ENCODE data around the gene SLC35G4. TPM values are rescaled to one million over a fixed set of nuclear protein-coding genes. Genes with fewer than 3 reads are reported as not detected.

SLC35G4 gene
- polyA plus RNA-seq, 1 of the 3 experiments (the other 2 are of a cell fraction): not detected

DNA sequence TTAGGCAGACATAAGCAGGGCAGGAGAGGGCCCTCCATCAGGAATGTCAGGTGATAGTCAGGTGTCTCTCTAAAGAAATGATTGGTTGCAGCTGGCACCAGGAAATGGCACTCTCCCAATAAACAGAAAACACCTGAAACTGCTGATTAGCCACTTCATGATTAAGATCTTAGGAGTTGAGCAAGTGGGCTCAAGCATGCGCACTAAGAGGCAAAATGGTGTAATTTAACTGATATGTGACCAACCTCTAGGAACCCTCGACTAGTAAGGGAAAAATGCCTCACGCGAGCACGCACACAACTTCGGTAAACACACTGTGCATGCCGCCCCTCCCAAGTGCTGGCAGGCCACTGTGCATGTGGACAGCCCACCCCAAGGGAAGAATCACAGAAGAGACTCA, 23.8 kb upstream of the SLC35G4 start:
- DNase-seq: no peak
- Histone ChIP-seq H3K4me1 (ENCODE audit: control insufficient read depth in 1 of 2, insufficient read depth in 2 of 2, low read depth in 1 of 2, low read length in 1 of 2) (no peaks in the 10 kb centered on the region), H2AFZ (ENCODE audit: low read depth) (no peak overlapping the region), H3K79me2 (ENCODE audit: insufficient read depth) (no peaks in the 10 kb centered on the region), H3K27me3 (ENCODE audit: insufficient read depth) (peaks cover 12% of the 10 kb centered on the region; the same call in 1 of the 2 replicates), H3K9ac (no peak overlapping the region), H3K27ac (ENCODE audit: low read depth in 2 of 2, low read length in 1 of 2) (no peak overlapping the region), H3K9me2 (no peaks in the 10 kb centered on the region), H3K36me3 (replicated peaks in 1 of 2; ENCODE audit: control insufficient read depth in 1 of 2, insufficient read depth in 2 of 2, low read length in 1 of 2) (no peaks in the 10 kb centered on the region), H3F3A (replicated peaks; ENCODE audit: insufficient read depth) (no peaks in the 10 kb centered on the region), H3K9me3 (no peaks in the 10 kb centered on the region), H3K4me3 (ENCODE audit: low read depth in 2 of 2, low read length in 1 of 2) (no peak overlapping the region), H3K4me2 (no peak overlapping the region), H4K20me1 (ENCODE audit: insufficient read depth) (no peaks in the 10 kb centered on the region)
- CTCF ChIA-PET: no interaction called here
- POLR2A ChIA-PET: no interaction called here
- 6% methylated on average over 7 of the region's 7 CpGs for WGBS (ENCODE audit: low lambda C conversion rate)
- TF ChIP-seq NFIC (IDR thresholded peaks at IDR 0.05; ENCODE audit: borderline replicate concordance) (no peak), TCF12 (IDR thresholded peaks at IDR 0.05) (no peak), EP300 (IDR thresholded peaks at IDR 0.05; ENCODE audit: borderline replicate concordance in 1 of 2, low read depth in 1 of 2, low read length in 1 of 2) (no peak), YY1 (IDR thresholded peaks at IDR 0.05; ENCODE audit: low read depth) (no peak), FOSL2 (IDR thresholded peaks at IDR 0.05; ENCODE audit: borderline replicate concordance, low read depth) (no peak), EZH2phosphoT487 (IDR thresholded peaks at IDR 0.05; ENCODE audit: borderline replicate concordance, low read depth) (no peak), CHD2 (IDR thresholded peaks at IDR 0.05; ENCODE audit: low read length, partially characterized antibody) (no peak), MXI1 (IDR thresholded peaks at IDR 0.05; ENCODE audit: low read depth, low read length) (no peak)
- TF ChIP-seq, protein P1, sequence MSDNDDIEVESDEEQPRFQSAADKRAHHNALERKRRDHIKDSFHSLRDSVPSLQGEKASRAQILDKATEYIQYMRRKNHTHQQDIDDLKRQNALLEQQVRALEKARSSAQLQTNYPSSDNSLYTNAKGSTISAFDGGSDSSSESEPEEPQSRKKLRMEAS (IDR thresholded peaks at IDR 0.05; ENCODE audit: low read depth): no peak
- TF ChIP-seq, protein P2, sequence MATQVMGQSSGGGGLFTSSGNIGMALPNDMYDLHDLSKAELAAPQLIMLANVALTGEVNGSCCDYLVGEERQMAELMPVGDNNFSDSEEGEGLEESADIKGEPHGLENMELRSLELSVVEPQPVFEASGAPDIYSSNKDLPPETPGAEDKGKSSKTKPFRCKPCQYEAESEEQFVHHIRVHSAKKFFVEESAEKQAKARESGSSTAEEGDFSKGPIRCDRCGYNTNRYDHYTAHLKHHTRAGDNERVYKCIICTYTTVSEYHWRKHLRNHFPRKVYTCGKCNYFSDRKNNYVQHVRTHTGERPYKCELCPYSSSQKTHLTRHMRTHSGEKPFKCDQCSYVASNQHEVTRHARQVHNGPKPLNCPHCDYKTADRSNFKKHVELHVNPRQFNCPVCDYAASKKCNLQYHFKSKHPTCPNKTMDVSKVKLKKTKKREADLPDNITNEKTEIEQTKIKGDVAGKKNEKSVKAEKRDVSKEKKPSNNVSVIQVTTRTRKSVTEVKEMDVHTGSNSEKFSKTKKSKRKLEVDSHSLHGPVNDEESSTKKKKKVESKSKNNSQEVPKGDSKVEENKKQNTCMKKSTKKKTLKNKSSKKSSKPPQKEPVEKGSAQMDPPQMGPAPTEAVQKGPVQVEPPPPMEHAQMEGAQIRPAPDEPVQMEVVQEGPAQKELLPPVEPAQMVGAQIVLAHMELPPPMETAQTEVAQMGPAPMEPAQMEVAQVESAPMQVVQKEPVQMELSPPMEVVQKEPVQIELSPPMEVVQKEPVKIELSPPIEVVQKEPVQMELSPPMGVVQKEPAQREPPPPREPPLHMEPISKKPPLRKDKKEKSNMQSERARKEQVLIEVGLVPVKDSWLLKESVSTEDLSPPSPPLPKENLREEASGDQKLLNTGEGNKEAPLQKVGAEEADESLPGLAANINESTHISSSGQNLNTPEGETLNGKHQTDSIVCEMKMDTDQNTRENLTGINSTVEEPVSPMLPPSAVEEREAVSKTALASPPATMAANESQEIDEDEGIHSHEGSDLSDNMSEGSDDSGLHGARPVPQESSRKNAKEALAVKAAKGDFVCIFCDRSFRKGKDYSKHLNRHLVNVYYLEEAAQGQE (IDR thresholded peaks at IDR 0.05; ENCODE audit: low read depth, low read length): no peak
- TF ChIP-seq, protein P3, sequence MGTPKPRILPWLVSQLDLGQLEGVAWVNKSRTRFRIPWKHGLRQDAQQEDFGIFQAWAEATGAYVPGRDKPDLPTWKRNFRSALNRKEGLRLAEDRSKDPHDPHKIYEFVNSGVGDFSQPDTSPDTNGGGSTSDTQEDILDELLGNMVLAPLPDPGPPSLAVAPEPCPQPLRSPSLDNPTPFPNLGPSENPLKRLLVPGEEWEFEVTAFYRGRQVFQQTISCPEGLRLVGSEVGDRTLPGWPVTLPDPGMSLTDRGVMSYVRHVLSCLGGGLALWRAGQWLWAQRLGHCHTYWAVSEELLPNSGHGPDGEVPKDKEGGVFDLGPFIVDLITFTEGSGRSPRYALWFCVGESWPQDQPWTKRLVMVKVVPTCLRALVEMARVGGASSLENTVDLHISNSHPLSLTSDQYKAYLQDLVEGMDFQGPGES (IDR thresholded peaks at IDR 0.05; ENCODE audit: low read depth, low read length): no peak

DNA sequence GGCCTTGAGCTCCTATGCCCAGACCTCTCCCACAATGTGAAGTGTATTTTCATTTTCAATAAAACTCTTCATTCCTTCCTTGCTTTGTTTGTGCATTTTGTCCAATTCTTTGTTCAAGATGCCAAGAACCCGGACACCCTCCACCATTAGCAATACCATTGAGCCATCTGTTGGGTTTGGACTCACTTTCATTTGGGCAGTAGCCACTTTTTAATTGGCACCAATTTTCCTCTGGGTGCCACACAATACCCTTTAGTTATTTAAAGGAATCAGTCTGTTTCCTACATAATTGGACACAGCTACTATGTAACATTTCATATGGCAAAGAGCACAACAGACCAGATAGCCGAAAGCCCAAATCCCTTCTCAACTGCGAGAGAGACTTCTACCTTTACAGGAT, 22.5 kb upstream of the SLC35G4 start:
- Histone ChIP-seq H3F3A (replicated peaks; ENCODE audit: insufficient read depth) (no peaks in the 10 kb centered on the region), H3K79me2 (ENCODE audit: insufficient read depth) (no peaks in the 10 kb centered on the region), H3K36me3 (replicated peaks in 1 of 2; ENCODE audit: control insufficient read depth in 1 of 2, insufficient read depth in 2 of 2, low read length in 1 of 2) (no peaks in the 10 kb centered on the region), H3K27ac (ENCODE audit: low read depth in 2 of 2, low read length in 1 of 2) (no peak overlapping the region), H3K27me3 (ENCODE audit: insufficient read depth) (peaks cover 14% of the 10 kb centered on the region; the same call in 1 of the 2 replicates), H3K4me2 (no peak overlapping the region), H3K4me1 (ENCODE audit: control insufficient read depth in 1 of 2, insufficient read depth in 2 of 2, low read depth in 1 of 2, low read length in 1 of 2) (no peaks in the 10 kb centered on the region), H4K20me1 (ENCODE audit: insufficient read depth) (no peaks in the 10 kb centered on the region), H3K9me2 (no peaks in the 10 kb centered on the region), H2AFZ (ENCODE audit: low read depth) (no peak overlapping the region), H3K4me3 (ENCODE audit: low read depth in 2 of 2, low read length in 1 of 2) (no peak overlapping the region), H3K9ac (no peak overlapping the region), H3K9me3 (no peaks in the 10 kb centered on the region)
- 12% methylated on average over 3 of the region's 3 CpGs for WGBS (ENCODE audit: low lambda C conversion rate)
- CTCF ChIA-PET: no interaction called here
- POLR2A ChIA-PET: interaction anchor here (1.3 kb wide), 1 partner anchor 969 kb away, joined by 3 read pairs; no protein-coding TSS in a partner anchor
- no peak for DNase-seq
- TF ChIP-seq, protein P4, sequence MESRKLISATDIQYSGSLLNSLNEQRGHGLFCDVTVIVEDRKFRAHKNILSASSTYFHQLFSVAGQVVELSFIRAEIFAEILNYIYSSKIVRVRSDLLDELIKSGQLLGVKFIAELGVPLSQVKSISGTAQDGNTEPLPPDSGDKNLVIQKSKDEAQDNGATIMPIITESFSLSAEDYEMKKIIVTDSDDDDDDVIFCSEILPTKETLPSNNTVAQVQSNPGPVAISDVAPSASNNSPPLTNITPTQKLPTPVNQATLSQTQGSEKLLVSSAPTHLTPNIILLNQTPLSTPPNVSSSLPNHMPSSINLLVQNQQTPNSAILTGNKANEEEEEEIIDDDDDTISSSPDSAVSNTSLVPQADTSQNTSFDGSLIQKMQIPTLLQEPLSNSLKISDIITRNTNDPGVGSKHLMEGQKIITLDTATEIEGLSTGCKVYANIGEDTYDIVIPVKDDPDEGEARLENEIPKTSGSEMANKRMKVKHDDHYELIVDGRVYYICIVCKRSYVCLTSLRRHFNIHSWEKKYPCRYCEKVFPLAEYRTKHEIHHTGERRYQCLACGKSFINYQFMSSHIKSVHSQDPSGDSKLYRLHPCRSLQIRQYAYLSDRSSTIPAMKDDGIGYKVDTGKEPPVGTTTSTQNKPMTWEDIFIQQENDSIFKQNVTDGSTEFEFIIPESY (IDR thresholded peaks at IDR 0.05; ENCODE audit: borderline replicate concordance, low read depth): no peak
- TF ChIP-seq, protein P5, sequence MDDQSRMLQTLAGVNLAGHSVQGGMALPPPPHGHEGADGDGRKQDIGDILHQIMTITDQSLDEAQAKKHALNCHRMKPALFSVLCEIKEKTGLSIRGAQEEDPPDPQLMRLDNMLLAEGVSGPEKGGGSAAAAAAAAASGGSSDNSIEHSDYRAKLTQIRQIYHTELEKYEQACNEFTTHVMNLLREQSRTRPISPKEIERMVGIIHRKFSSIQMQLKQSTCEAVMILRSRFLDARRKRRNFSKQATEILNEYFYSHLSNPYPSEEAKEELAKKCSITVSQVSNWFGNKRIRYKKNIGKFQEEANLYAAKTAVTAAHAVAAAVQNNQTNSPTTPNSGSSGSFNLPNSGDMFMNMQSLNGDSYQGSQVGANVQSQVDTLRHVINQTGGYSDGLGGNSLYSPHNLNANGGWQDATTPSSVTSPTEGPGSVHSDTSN (IDR thresholded peaks at IDR 0.05): no peak
- TF ChIP-seq, protein P6, sequence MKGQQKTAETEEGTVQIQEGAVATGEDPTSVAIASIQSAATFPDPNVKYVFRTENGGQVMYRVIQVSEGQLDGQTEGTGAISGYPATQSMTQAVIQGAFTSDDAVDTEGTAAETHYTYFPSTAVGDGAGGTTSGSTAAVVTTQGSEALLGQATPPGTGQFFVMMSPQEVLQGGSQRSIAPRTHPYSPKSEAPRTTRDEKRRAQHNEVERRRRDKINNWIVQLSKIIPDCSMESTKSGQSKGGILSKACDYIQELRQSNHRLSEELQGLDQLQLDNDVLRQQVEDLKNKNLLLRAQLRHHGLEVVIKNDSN (IDR thresholded peaks at IDR 0.05; ENCODE audit: borderline replicate concordance, low read depth): no peak
- TF ChIP-seq MXI1 (IDR thresholded peaks at IDR 0.05; ENCODE audit: low read depth, low read length): no peak
- no peak for TF ChIP-seq FOXM1 (IDR thresholded peaks at IDR 0.05; ENCODE audit: low read depth)
- TF ChIP-seq ELF1 (IDR thresholded peaks at IDR 0.05): no peak
- no peak for TF ChIP-seq RFX5 (IDR thresholded peaks at IDR 0.05; ENCODE audit: low read length)
- no peak for TF ChIP-seq NRF1 (IDR thresholded peaks at IDR 0.05; ENCODE audit: low read depth, low read length)
- no peak for TF ChIP-seq FOXJ3 (CRISPR knock-in tag; IDR thresholded peaks at IDR 0.05)
- no peak for TF ChIP-seq FOSL2 (IDR thresholded peaks at IDR 0.05; ENCODE audit: borderline replicate concordance, low read depth)
- TF ChIP-seq TAF1 (IDR thresholded peaks at IDR 0.05; ENCODE audit: borderline replicate concordance, low read depth, low read length): no peak

Measured in SK-N-SH (cell line).